H9 (cell line): Measurements from ENCODE around the gene RAD50. TPM values are rescaled to one million over a fixed set of nuclear protein-coding genes. Genes with fewer than 3 reads are reported as not detected.
"Not testable (repeated sequence)": the region's sequence is repeated elsewhere in the genome, so short reads cannot be mapped to it uniquely, and the experiment has no call there.

ENCODE experiments used
- DNase-seq: peaks from one replicate; pipeline ENCODE4 v3.0.0-alpha.2; 2017
- H2AFZ ChIP-seq: one replicate; pipeline ENCODE4 v1.6.1; 2013; ENCODE audit warnings: mild to moderate bottlenecking, low read length, control low read depth, moderate library complexity
- H2AK5ac ChIP-seq: 2 replicates; pipeline ENCODE4 v1.6.1; 2013; ENCODE audit warnings: low read length, control low read depth, mixed read lengths; ENCODE audit not compliant: insufficient read length
- H2BK120ac ChIP-seq: one replicate; pipeline ENCODE4 v1.6.1; 2013; ENCODE audit warnings: low read depth, mild to moderate bottlenecking, low read length, control low read depth, inconsistent platforms; ENCODE audit not compliant: poor library complexity, severe bottlenecking
- H2BK12ac ChIP-seq: 2 replicates; pipeline ENCODE4 v1.6.1; 2013; ENCODE audit warnings: low read length, control low read depth, mixed read lengths, low read depth; ENCODE audit not compliant: insufficient read length
- H2BK15ac ChIP-seq: 2 replicates; pipeline ENCODE4 v1.6.1; 2013; ENCODE audit warnings: low read depth, low read length, control low read depth
- H2BK20ac ChIP-seq: one replicate; pipeline ENCODE4 v1.6.1; 2013; ENCODE audit warnings: low read depth, mild to moderate bottlenecking, low read length, control low read depth, inconsistent platforms; ENCODE audit not compliant: poor library complexity, severe bottlenecking
- H2BK5ac ChIP-seq: 2 replicates; pipeline ENCODE4 v1.6.1; 2013; ENCODE audit warnings: low read length, control low read depth, mixed read lengths; ENCODE audit not compliant: insufficient read length
- H3K14ac ChIP-seq: 2 replicates; pipeline ENCODE4 v1.6.1; 2013; ENCODE audit warnings: low read length, control low read depth; ENCODE audit not compliant: insufficient read depth
- H3K18ac ChIP-seq: 2 replicates; pipeline ENCODE4 v1.6.1; 2013; ENCODE audit warnings: low read depth, mild to moderate bottlenecking, mixed read lengths, low read length, control low read depth; ENCODE audit not compliant: insufficient read length
- H3K23ac ChIP-seq: 2 replicates; pipeline ENCODE4 v1.6.1; 2013; ENCODE audit warnings: low read length, control low read depth, mixed read lengths, low read depth; ENCODE audit not compliant: insufficient read length
- H3K23me2 ChIP-seq: 2 replicates; pipeline ENCODE4 v1.6.1; 2013; ENCODE audit warnings: low read depth, mild to moderate bottlenecking, mixed read lengths, low read length, control low read depth; ENCODE audit not compliant: insufficient read length, poor library complexity, severe bottlenecking
- H3K27ac ChIP-seq: 2 replicates; pipeline ENCODE4 v1.5.1; 2013; ENCODE audit warnings: low read length, control low read depth, mixed read lengths, low read depth; ENCODE audit not compliant: insufficient read length
- H3K27me3 ChIP-seq: 2 replicates; pipeline ENCODE4 v1.6.1; 2013; ENCODE audit warnings: low read length, control low read depth, inconsistent platforms; ENCODE audit not compliant: insufficient read depth
- H3K4ac ChIP-seq: 2 replicates; pipeline ENCODE4 v1.6.1; 2013; ENCODE audit warnings: low read depth, mild to moderate bottlenecking, control low read depth, inconsistent platforms, low read length, moderate library complexity
- H3K4me1 ChIP-seq: 2 replicates; pipeline ENCODE4 v1.6.1; 2013; ENCODE audit warnings: low read length, control low read depth, inconsistent platforms; ENCODE audit not compliant: insufficient read depth
- H3K4me2 ChIP-seq: 2 replicates; pipeline ENCODE4 v1.6.1; 2013; ENCODE audit warnings: low read length, control low read depth, mixed read lengths; ENCODE audit not compliant: insufficient read length, insufficient read depth
- H3K56ac ChIP-seq: 2 replicates; pipeline ENCODE4 v1.6.1; 2013; ENCODE audit warnings: low read depth, mild to moderate bottlenecking, mixed read lengths, low read length, control low read depth; ENCODE audit not compliant: insufficient read length
- H3K79me1 ChIP-seq: 2 replicates; pipeline ENCODE4 v1.6.1; 2013; ENCODE audit warnings: low read depth, mild to moderate bottlenecking, moderate library complexity, low read length, control low read depth, inconsistent platforms; ENCODE audit not compliant: insufficient read depth, poor library complexity, severe bottlenecking
- H3K79me2 ChIP-seq: 2 replicates; pipeline ENCODE4 v1.6.1; 2013; ENCODE audit warnings: low read length, control low read depth, inconsistent platforms; ENCODE audit not compliant: insufficient read depth
- H3K9ac ChIP-seq: 2 replicates; pipeline ENCODE4 v1.6.1; 2013; ENCODE audit warnings: low read length, control low read depth, mixed read lengths; ENCODE audit not compliant: insufficient read length; ENCODE audit errors: extremely low read depth
- H3K9me3 ChIP-seq: one replicate; pipeline ENCODE4 v1.6.1; 2013; ENCODE audit warnings: low read depth, low read length, inconsistent platforms; ENCODE audit not compliant: control insufficient read depth
- H3T11ph ChIP-seq: one replicate; pipeline ENCODE4 v1.6.1; 2013; ENCODE audit warnings: mild to moderate bottlenecking, low read length, control low read depth, inconsistent platforms
- H4K20me1 ChIP-seq: one replicate; pipeline ENCODE4 v1.6.1; 2013; ENCODE audit not compliant: control insufficient read depth, insufficient read length, insufficient read depth
- H4K5ac ChIP-seq: 2 replicates; pipeline ENCODE4 v1.6.1; 2013; ENCODE audit warnings: low read depth, mild to moderate bottlenecking, mixed read lengths, low read length, control low read depth; ENCODE audit not compliant: insufficient read length
- H4K8ac ChIP-seq: replicated peaks from 2 replicates; pipeline ENCODE4 v1.6.1; 2013; ENCODE audit warnings: low read length, control low read depth, mixed read lengths, low read depth; ENCODE audit not compliant: insufficient read length
- H4K91ac ChIP-seq: 2 replicates; pipeline ENCODE4 v1.6.1; 2013; ENCODE audit warnings: low read depth, mild to moderate bottlenecking, moderate library complexity, mixed read lengths, low read length, control low read depth; ENCODE audit not compliant: insufficient read length
- H3K27ac Mint-ChIP-seq, 3 experiments: 2 replicates in 2 of 3; 3 replicates in 1 of 3; pipeline ENCODE4 v1.8.0; 2020 to 2021; ENCODE audit warnings: mixed read lengths in 3 of 3, mild to moderate bottlenecking in 1 of 3, moderate library complexity in 1 of 3
- H3K27me3 Mint-ChIP-seq: 2 replicates; pipeline ENCODE4 v1.8.0; 2021; ENCODE audit warnings: low read depth, mild to moderate bottlenecking, moderate library complexity, mixed read lengths
- H3K36me3 Mint-ChIP-seq, 3 experiments: 2 replicates in 2 of 3; 3 replicates in 1 of 3; pipeline ENCODE4 v1.8.0; 2020 to 2021; ENCODE audit warnings: low read depth in 3 of 3, mixed read lengths in 3 of 3; ENCODE audit not compliant: insufficient read depth in 1 of 3
- H3K4me1 Mint-ChIP-seq, 2 experiments: 2 replicates each; pipeline ENCODE4 v1.8.0; 2020; ENCODE audit warnings: mixed read lengths in 2 of 2
- H3K4me3 Mint-ChIP-seq, 2 experiments: 2 replicates in 1 of 2; 3 replicates in 1 of 2; pipeline ENCODE4 v1.8.0; 2020 to 2021; ENCODE audit warnings: mild to moderate bottlenecking in 2 of 2, mixed read lengths in 2 of 2, moderate library complexity in 1 of 2
- H3K9me3 Mint-ChIP-seq, 2 experiments: 2 replicates in 1 of 2; 3 replicates in 1 of 2; pipeline ENCODE4 v1.8.0; 2020; ENCODE audit warnings: mild to moderate bottlenecking in 2 of 2, mixed read lengths in 2 of 2, moderate library complexity in 1 of 2
- CTCF ChIP-seq: fragments of 200-600 bp; sonication (generic); conservative IDR thresholded peaks from 3 replicates; pipeline ENCODE4 v1.8.0; 2021; ENCODE audit warnings: antibody characterized with exemption, mild to moderate bottlenecking
- WGBS: extraction: QIAGEN DNeasy Blood & Tissue Kit; methylation state at CpG from one replicate; pipeline ENCODE4 v1.1.7; 2013; ENCODE audit warnings: missing lambda C conversion rate, low lambda C conversion rate, mixed read lengths; ENCODE audit not compliant: insufficient read length; ENCODE audit errors: extremely low coverage; 5-methylcytosine and 5-hydroxymethylcytosine counted together
- total RNA-seq: library from RNA; stranded (reverse); gene quantifications from 2 replicates; pipeline ENCODE4 v1.2.1, GENCODE V29; 2021

RAD50 gene
- total RNA-seq, 1 experiment from 2014 or later = 46.1 TPM

GRCh38 chr5:132547269-132547668 is 9.5 kb upstream of the RAD50 start:
- Mint-ChIP-seq H3K27me3 (peaks cover 6% of the 10 kb centered on the region), H3K4me1 (no peaks in the 10 kb centered on the region), H3K9me3 (no peaks in the 10 kb centered on the region), H3K27ac (no peak overlapping the region), H3K36me3 (no peaks in the 10 kb centered on the region; a peak in 1 of 7 replicates), H3K4me3 (no peak overlapping the region)
- no peak overlapping the region for H2BK120ac ChIP-seq
- H3K23ac ChIP-seq = no peak overlapping the region
- H2BK12ac ChIP-seq = no peak overlapping the region
- no peaks in the 10 kb centered on the region for H3K23me2 ChIP-seq
- H2AFZ ChIP-seq = no peak overlapping the region
- no peak overlapping the region for H3K14ac ChIP-seq
- H2BK15ac ChIP-seq = no peak overlapping the region
- no peak overlapping the region for H3K56ac ChIP-seq
- no peak overlapping the region for H3T11ph ChIP-seq
- H3K9me3 ChIP-seq = no peaks in the 10 kb centered on the region
- no peak overlapping the region for H3K4me2 ChIP-seq
- no peak overlapping the region for H2BK5ac ChIP-seq
- H3K27me3 ChIP-seq = no peaks in the 10 kb centered on the region
- no peak overlapping the region for H3K4ac ChIP-seq
- no peak overlapping the region for H4K91ac ChIP-seq
- no peak for DNase-seq
- no peak overlapping the region for H4K8ac ChIP-seq
- no peak overlapping the region for H3K18ac ChIP-seq
- no peak overlapping the region for H3K9ac ChIP-seq
- H3K79me1 ChIP-seq = no peaks in the 10 kb centered on the region
- no peak overlapping the region for H4K5ac ChIP-seq
- H3K27ac ChIP-seq = no peak overlapping the region
- no CpG with 5 or more reads among the region's 2 CpGs for WGBS
- TF ChIP-seq CTCF = no peak
- no peaks in the 10 kb centered on the region for H4K20me1 ChIP-seq
- H3K4me1 ChIP-seq = no peaks in the 10 kb centered on the region
- no peaks in the 10 kb centered on the region for H3K79me2 ChIP-seq
- H2BK20ac ChIP-seq = no peak overlapping the region
- no peak overlapping the region for H2AK5ac ChIP-seq

- not testable (repeated sequence) for DNase-seq, H3K4me1 ChIP-seq, H2BK15ac ChIP-seq, H3T11ph ChIP-seq, H2BK120ac ChIP-seq, H3K27me3 Mint-ChIP-seq, H4K8ac ChIP-seq, H2BK5ac ChIP-seq, H4K20me1 ChIP-seq, H3K79me2 ChIP-seq, H3K4me1 Mint-ChIP-seq, H3K27ac Mint-ChIP-seq, H3K23ac ChIP-seq, H4K5ac ChIP-seq, H3K18ac ChIP-seq, H3K27ac ChIP-seq, H3K9ac ChIP-seq, H2BK20ac ChIP-seq, H3K36me3 Mint-ChIP-seq, H3K79me1 ChIP-seq, H3K4me3 Mint-ChIP-seq, H2BK12ac ChIP-seq, H3K14ac ChIP-seq, H3K27me3 ChIP-seq, H3K4ac ChIP-seq, H3K9me3 ChIP-seq, H4K91ac ChIP-seq, H3K4me2 ChIP-seq, H2AFZ ChIP-seq, H3K23me2 ChIP-seq, H3K9me3 Mint-ChIP-seq, H3K56ac ChIP-seq, H2AK5ac ChIP-seq
- no CpG with 5 or more reads among the region's 7 CpGs for WGBS
Observed at GRCh38 chr5:132548834-132549233, 7.9 kb upstream of the RAD50 start.
